HFFc6 (cell line): ENCODE data around the gene PTCD2. TPM values are rescaled to one million over a fixed set of nuclear protein-coding genes. Genes with fewer than 3 reads are reported as not detected.
A peak's percentile ranks its signal among the peaks of the same experiment; 100 is the strongest.

ENCODE experiments used
- DNase-seq: peaks from one replicate; pipeline ENCODE4 v3.0.0-alpha.2; 2018
- H3K27ac Mint-ChIP-seq: 2 replicates; pipeline ENCODE4 v1.8.0; 2020; ENCODE audit warnings: mild to moderate bottlenecking, mixed read lengths
- H3K27me3 Mint-ChIP-seq: 2 replicates; pipeline ENCODE4 v1.8.0; 2021; ENCODE audit warnings: mild to moderate bottlenecking, moderate library complexity, mixed read lengths; ENCODE audit not compliant: insufficient read depth
- H3K36me3 Mint-ChIP-seq: 2 replicates; pipeline ENCODE4 v1.8.0; 2021; ENCODE audit warnings: low read depth, mixed read lengths
- H3K4me1 Mint-ChIP-seq: 2 replicates; pipeline ENCODE4 v1.8.0; 2020; ENCODE audit warnings: low read depth, mixed read lengths
- H3K4me3 Mint-ChIP-seq: 2 replicates; pipeline ENCODE4 v1.8.0; 2020; ENCODE audit warnings: mild to moderate bottlenecking, moderate library complexity, mixed read lengths
- H3K9me3 Mint-ChIP-seq: 2 replicates; pipeline ENCODE4 v1.8.0; 2020; ENCODE audit warnings: mild to moderate bottlenecking, mixed read lengths
- total RNA-seq, 6 experiments: library from RNA; stranded (reverse); fragmentation: NEBNext Ultra II Directional; extraction: Animal tissue kit (Norgen Biotek cat#: 25700); gene quantifications; 2 replicates in 1 of 6; 3 replicates in 5 of 6; pipeline ENCODE4 v1.2.3, GENCODE V29; 2021
- TF ChIP-seq, protein P1 (sequence below): fragments of 200-600 bp; sonication (generic); IDR thresholded peaks from 2 replicates; pipeline ENCODE4 v1.5.0; 2021; ENCODE audit warnings: antibody characterized with exemption, mild to moderate bottlenecking

Gene PTCD2
- total RNA-seq, 6 experiments from 2014 or later: 10.8 to 14.4 (median 12.9) TPM

DNA sequence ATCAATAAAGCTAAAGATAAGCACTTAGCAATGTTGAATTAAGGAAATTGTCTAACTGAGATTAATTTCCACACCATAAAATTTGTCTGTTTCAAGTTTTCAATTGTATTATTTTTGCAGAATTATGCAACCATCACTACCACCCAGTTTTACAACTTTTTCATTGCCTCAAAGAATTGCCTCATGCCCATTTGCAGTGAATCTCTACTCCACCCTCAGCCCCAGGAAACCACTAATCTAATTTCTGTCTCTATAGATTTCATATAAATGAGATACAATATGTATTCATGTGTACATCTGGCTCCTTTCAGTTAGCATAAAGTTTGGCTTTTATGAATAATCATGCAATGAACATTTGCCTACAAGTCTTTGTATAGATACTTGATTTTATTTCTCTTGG, 72.9 kb downstream of the PTCD2 start:
- 0 out of 2 replicates have a peak, but pooled peaks cover 3% of the 10 kb centered on the region for H3K36me3 Mint-ChIP-seq
- TF ChIP-seq, protein P1, sequence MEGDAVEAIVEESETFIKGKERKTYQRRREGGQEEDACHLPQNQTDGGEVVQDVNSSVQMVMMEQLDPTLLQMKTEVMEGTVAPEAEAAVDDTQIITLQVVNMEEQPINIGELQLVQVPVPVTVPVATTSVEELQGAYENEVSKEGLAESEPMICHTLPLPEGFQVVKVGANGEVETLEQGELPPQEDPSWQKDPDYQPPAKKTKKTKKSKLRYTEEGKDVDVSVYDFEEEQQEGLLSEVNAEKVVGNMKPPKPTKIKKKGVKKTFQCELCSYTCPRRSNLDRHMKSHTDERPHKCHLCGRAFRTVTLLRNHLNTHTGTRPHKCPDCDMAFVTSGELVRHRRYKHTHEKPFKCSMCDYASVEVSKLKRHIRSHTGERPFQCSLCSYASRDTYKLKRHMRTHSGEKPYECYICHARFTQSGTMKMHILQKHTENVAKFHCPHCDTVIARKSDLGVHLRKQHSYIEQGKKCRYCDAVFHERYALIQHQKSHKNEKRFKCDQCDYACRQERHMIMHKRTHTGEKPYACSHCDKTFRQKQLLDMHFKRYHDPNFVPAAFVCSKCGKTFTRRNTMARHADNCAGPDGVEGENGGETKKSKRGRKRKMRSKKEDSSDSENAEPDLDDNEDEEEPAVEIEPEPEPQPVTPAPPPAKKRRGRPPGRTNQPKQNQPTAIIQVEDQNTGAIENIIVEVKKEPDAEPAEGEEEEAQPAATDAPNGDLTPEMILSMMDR: no peak
- H3K9me3 Mint-ChIP-seq: no peaks in the 10 kb centered on the region
- H3K4me3 Mint-ChIP-seq: no peak overlapping the region
- no peak overlapping the region for H3K27ac Mint-ChIP-seq
- no peak for DNase-seq
- no peaks in the 10 kb centered on the region for H3K27me3 Mint-ChIP-seq
- H3K4me1 Mint-ChIP-seq: peaks cover 59% of the 10 kb centered on the region

- no peak for DNase-seq
- Mint-ChIP-seq H3K27ac (no peak overlapping the region), H3K4me1 (peaks cover 43% of the 10 kb centered on the region), H3K4me3 (no peak overlapping the region), H3K27me3 (no peaks in the 10 kb centered on the region), H3K36me3 (no peaks in the 10 kb centered on the region), H3K9me3 (no peaks in the 10 kb centered on the region)
- TF ChIP-seq, protein P1: peak; percentile 73
Observed at GRCh38 chr5:72394688-72395087, 74.5 kb downstream of the PTCD2 start.

GRCh38 chr5:72397836-72398235, 77.7 kb downstream of the PTCD2 start:
- H3K36me3 Mint-ChIP-seq: peaks cover 16% of the 10 kb centered on the region
- no peak for DNase-seq
- TF ChIP-seq, protein P1: no peak
- H3K4me3 Mint-ChIP-seq: no peak overlapping the region
- H3K4me1 Mint-ChIP-seq: peaks cover 26% of the 10 kb centered on the region
- no peak overlapping the region for H3K27ac Mint-ChIP-seq
- H3K27me3 Mint-ChIP-seq: no peaks in the 10 kb centered on the region
- peaks cover 19% of the 10 kb centered on the region for H3K9me3 Mint-ChIP-seq

DNA sequence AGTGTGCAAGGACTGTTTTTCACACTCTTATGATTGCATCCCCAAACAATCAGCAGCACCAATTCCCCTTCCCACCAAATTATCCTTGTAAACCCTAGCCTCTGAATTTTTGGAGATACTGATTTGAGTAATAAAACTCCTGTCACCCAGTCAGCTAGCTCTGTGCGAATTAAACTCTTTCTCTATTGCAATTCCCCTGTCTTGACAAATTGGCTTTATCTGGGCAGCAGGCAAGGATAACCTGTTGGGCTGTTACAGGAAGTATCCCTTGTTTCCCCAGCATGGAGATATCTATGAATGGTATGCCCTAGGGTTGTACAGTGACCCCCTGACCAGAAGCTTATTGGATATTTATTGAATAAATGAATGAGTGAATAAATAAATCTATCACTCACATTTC, 80.8 kb downstream of the PTCD2 start:
- Mint-ChIP-seq H3K27ac (no peak overlapping the region), H3K27me3 (no peaks in the 10 kb centered on the region), H3K4me1 (peaks cover 18% of the 10 kb centered on the region), H3K9me3 (peaks cover 26% of the 10 kb centered on the region), H3K36me3 (peaks cover 30% of the 10 kb centered on the region), H3K4me3 (no peak overlapping the region)
- TF ChIP-seq, protein P1: no peak
- DNase-seq: no peak

DNA sequence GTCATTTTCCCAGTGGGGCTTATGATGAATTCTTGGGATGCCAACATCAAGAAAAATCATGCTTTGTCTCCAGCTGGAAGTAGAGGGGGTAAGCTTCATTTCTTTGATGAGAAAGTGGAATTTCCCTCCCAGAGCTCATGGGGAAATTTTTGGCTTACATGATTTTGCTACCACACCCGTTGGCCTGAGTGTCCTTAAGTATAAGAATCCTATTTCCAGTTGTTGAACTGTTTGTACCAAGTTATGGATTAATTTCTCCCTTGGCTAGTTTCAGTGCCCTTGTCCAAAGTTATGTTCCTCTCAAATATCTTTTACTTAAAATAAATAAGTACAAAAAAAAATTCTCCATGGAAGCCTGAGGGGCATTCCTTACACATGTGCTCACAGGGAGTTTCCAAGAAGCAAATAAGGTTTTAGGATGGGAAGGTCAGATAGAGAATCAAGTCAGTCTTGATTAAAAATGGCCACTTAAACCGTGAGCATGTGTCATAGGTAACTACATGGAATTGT, 82.3 kb downstream of the PTCD2 start:
- peak; percentile 64 for DNase-seq
- peaks cover 26% of the 10 kb centered on the region for H3K9me3 Mint-ChIP-seq
- peaks cover 24% of the 10 kb centered on the region for H3K4me1 Mint-ChIP-seq
- peaks cover 30% of the 10 kb centered on the region for H3K36me3 Mint-ChIP-seq
- H3K4me3 Mint-ChIP-seq: no peak overlapping the region
- no peaks in the 10 kb centered on the region; the same call in 1 of the 2 replicates for H3K27me3 Mint-ChIP-seq
- TF ChIP-seq, protein P1: no peak
- peak overlapping the region; percentile 72 for H3K27ac Mint-ChIP-seq
